H9 (cell line): Measurements from ENCODE around the gene TRANK1. TPM values are rescaled to one million over a fixed set of nuclear protein-coding genes. Genes with fewer than 3 reads are reported as not detected.
"Not testable (repeated sequence)": the region's sequence is repeated elsewhere in the genome, so short reads cannot be mapped to it uniquely, and the experiment has no call there.

Experiments used
- DNase-seq: peaks from one replicate; pipeline ENCODE4 v3.0.0-alpha.2; 2017
- H2AFZ ChIP-seq: one replicate; pipeline ENCODE4 v1.6.1; 2013; ENCODE audit warnings: mild to moderate bottlenecking, low read length, control low read depth, moderate library complexity
- H2AK5ac ChIP-seq: 2 replicates; pipeline ENCODE4 v1.6.1; 2013; ENCODE audit warnings: low read length, control low read depth, mixed read lengths; ENCODE audit not compliant: insufficient read length
- H2BK120ac ChIP-seq: one replicate; pipeline ENCODE4 v1.6.1; 2013; ENCODE audit warnings: low read depth, mild to moderate bottlenecking, low read length, control low read depth, inconsistent platforms; ENCODE audit not compliant: poor library complexity, severe bottlenecking
- H2BK12ac ChIP-seq: 2 replicates; pipeline ENCODE4 v1.6.1; 2013; ENCODE audit warnings: low read length, control low read depth, mixed read lengths, low read depth; ENCODE audit not compliant: insufficient read length
- H2BK15ac ChIP-seq: 2 replicates; pipeline ENCODE4 v1.6.1; 2013; ENCODE audit warnings: low read depth, low read length, control low read depth
- H2BK20ac ChIP-seq: one replicate; pipeline ENCODE4 v1.6.1; 2013; ENCODE audit warnings: low read depth, mild to moderate bottlenecking, low read length, control low read depth, inconsistent platforms; ENCODE audit not compliant: poor library complexity, severe bottlenecking
- H2BK5ac ChIP-seq: 2 replicates; pipeline ENCODE4 v1.6.1; 2013; ENCODE audit warnings: low read length, control low read depth, mixed read lengths; ENCODE audit not compliant: insufficient read length
- H3K14ac ChIP-seq: 2 replicates; pipeline ENCODE4 v1.6.1; 2013; ENCODE audit warnings: low read length, control low read depth; ENCODE audit not compliant: insufficient read depth
- H3K18ac ChIP-seq: 2 replicates; pipeline ENCODE4 v1.6.1; 2013; ENCODE audit warnings: low read depth, mild to moderate bottlenecking, mixed read lengths, low read length, control low read depth; ENCODE audit not compliant: insufficient read length
- H3K23ac ChIP-seq: 2 replicates; pipeline ENCODE4 v1.6.1; 2013; ENCODE audit warnings: low read length, control low read depth, mixed read lengths, low read depth; ENCODE audit not compliant: insufficient read length
- H3K23me2 ChIP-seq: 2 replicates; pipeline ENCODE4 v1.6.1; 2013; ENCODE audit warnings: low read depth, mild to moderate bottlenecking, mixed read lengths, low read length, control low read depth; ENCODE audit not compliant: insufficient read length, poor library complexity, severe bottlenecking
- H3K27ac ChIP-seq: 2 replicates; pipeline ENCODE4 v1.5.1; 2013; ENCODE audit warnings: low read length, control low read depth, mixed read lengths, low read depth; ENCODE audit not compliant: insufficient read length
- H3K27me3 ChIP-seq: 2 replicates; pipeline ENCODE4 v1.6.1; 2013; ENCODE audit warnings: low read length, control low read depth, inconsistent platforms; ENCODE audit not compliant: insufficient read depth
- H3K4ac ChIP-seq: 2 replicates; pipeline ENCODE4 v1.6.1; 2013; ENCODE audit warnings: low read depth, mild to moderate bottlenecking, control low read depth, inconsistent platforms, low read length, moderate library complexity
- H3K4me1 ChIP-seq: 2 replicates; pipeline ENCODE4 v1.6.1; 2013; ENCODE audit warnings: low read length, control low read depth, inconsistent platforms; ENCODE audit not compliant: insufficient read depth
- H3K4me2 ChIP-seq: 2 replicates; pipeline ENCODE4 v1.6.1; 2013; ENCODE audit warnings: low read length, control low read depth, mixed read lengths; ENCODE audit not compliant: insufficient read length, insufficient read depth
- H3K56ac ChIP-seq: 2 replicates; pipeline ENCODE4 v1.6.1; 2013; ENCODE audit warnings: low read depth, mild to moderate bottlenecking, mixed read lengths, low read length, control low read depth; ENCODE audit not compliant: insufficient read length
- H3K79me1 ChIP-seq: 2 replicates; pipeline ENCODE4 v1.6.1; 2013; ENCODE audit warnings: low read depth, mild to moderate bottlenecking, moderate library complexity, low read length, control low read depth, inconsistent platforms; ENCODE audit not compliant: insufficient read depth, poor library complexity, severe bottlenecking
- H3K79me2 ChIP-seq: 2 replicates; pipeline ENCODE4 v1.6.1; 2013; ENCODE audit warnings: low read length, control low read depth, inconsistent platforms; ENCODE audit not compliant: insufficient read depth
- H3K9ac ChIP-seq: 2 replicates; pipeline ENCODE4 v1.6.1; 2013; ENCODE audit warnings: low read length, control low read depth, mixed read lengths; ENCODE audit not compliant: insufficient read length; ENCODE audit errors: extremely low read depth
- H3K9me3 ChIP-seq: one replicate; pipeline ENCODE4 v1.6.1; 2013; ENCODE audit warnings: low read depth, low read length, inconsistent platforms; ENCODE audit not compliant: control insufficient read depth
- H3T11ph ChIP-seq: one replicate; pipeline ENCODE4 v1.6.1; 2013; ENCODE audit warnings: mild to moderate bottlenecking, low read length, control low read depth, inconsistent platforms
- H4K20me1 ChIP-seq: one replicate; pipeline ENCODE4 v1.6.1; 2013; ENCODE audit not compliant: control insufficient read depth, insufficient read length, insufficient read depth
- H4K5ac ChIP-seq: 2 replicates; pipeline ENCODE4 v1.6.1; 2013; ENCODE audit warnings: low read depth, mild to moderate bottlenecking, mixed read lengths, low read length, control low read depth; ENCODE audit not compliant: insufficient read length
- H4K8ac ChIP-seq: replicated peaks from 2 replicates; pipeline ENCODE4 v1.6.1; 2013; ENCODE audit warnings: low read length, control low read depth, mixed read lengths, low read depth; ENCODE audit not compliant: insufficient read length
- H4K91ac ChIP-seq: 2 replicates; pipeline ENCODE4 v1.6.1; 2013; ENCODE audit warnings: low read depth, mild to moderate bottlenecking, moderate library complexity, mixed read lengths, low read length, control low read depth; ENCODE audit not compliant: insufficient read length
- H3K27ac Mint-ChIP-seq, 3 experiments: 2 replicates in 2 of 3; 3 replicates in 1 of 3; pipeline ENCODE4 v1.8.0; 2020 to 2021; ENCODE audit warnings: mixed read lengths in 3 of 3, mild to moderate bottlenecking in 1 of 3, moderate library complexity in 1 of 3
- H3K27me3 Mint-ChIP-seq: 2 replicates; pipeline ENCODE4 v1.8.0; 2021; ENCODE audit warnings: low read depth, mild to moderate bottlenecking, moderate library complexity, mixed read lengths
- H3K36me3 Mint-ChIP-seq, 3 experiments: 2 replicates in 2 of 3; 3 replicates in 1 of 3; pipeline ENCODE4 v1.8.0; 2020 to 2021; ENCODE audit warnings: low read depth in 3 of 3, mixed read lengths in 3 of 3; ENCODE audit not compliant: insufficient read depth in 1 of 3
- H3K4me1 Mint-ChIP-seq, 2 experiments: 2 replicates each; pipeline ENCODE4 v1.8.0; 2020; ENCODE audit warnings: mixed read lengths in 2 of 2
- H3K4me3 Mint-ChIP-seq, 2 experiments: 2 replicates in 1 of 2; 3 replicates in 1 of 2; pipeline ENCODE4 v1.8.0; 2020 to 2021; ENCODE audit warnings: mild to moderate bottlenecking in 2 of 2, mixed read lengths in 2 of 2, moderate library complexity in 1 of 2
- H3K9me3 Mint-ChIP-seq, 2 experiments: 2 replicates in 1 of 2; 3 replicates in 1 of 2; pipeline ENCODE4 v1.8.0; 2020; ENCODE audit warnings: mild to moderate bottlenecking in 2 of 2, mixed read lengths in 2 of 2, moderate library complexity in 1 of 2
- WGBS: extraction: QIAGEN DNeasy Blood & Tissue Kit; methylation state at CpG from one replicate; pipeline ENCODE4 v1.1.7; 2013; ENCODE audit warnings: missing lambda C conversion rate, low lambda C conversion rate, mixed read lengths; ENCODE audit not compliant: insufficient read length; ENCODE audit errors: extremely low coverage; 5-methylcytosine and 5-hydroxymethylcytosine counted together
- total RNA-seq: library from RNA; stranded (reverse); gene quantifications from 2 replicates; pipeline ENCODE4 v1.2.1, GENCODE V29; 2021
- TF ChIP-seq, protein P1 (sequence below): fragments of 200-600 bp; sonication (generic); conservative IDR thresholded peaks from 3 replicates; pipeline ENCODE4 v1.8.0; 2021; ENCODE audit warnings: antibody characterized with exemption, mild to moderate bottlenecking

The TRANK1 gene
- total RNA-seq, 1 experiment from 2014 or later, result 5.9 TPM

DNA sequence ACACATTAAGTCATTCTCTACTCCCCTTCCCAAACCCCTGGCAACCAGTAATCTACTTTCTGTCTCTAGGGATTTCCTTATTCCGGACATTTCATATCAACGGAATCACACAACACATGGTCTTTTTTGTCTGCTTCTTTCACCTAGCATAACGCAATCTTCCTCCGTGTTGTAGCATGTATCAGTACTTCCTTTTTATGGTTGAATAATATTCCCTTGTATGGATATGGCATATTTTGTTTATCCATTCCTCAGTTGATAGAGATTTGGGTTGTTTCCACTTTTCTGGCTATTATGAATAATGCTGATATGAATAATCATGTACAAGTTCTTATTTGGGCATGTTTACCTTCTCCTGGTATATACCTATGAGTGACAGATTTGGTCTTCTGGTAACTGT lies 63.1 kb downstream of the TRANK1 start:
- no CpG with 5 or more reads among the region's 4 CpGs for WGBS
- Mint-ChIP-seq H3K27ac (no peak overlapping the region), H3K36me3 (no peaks in the 10 kb centered on the region), H3K27me3 (no peaks in the 10 kb centered on the region), H3K4me3 (no peak overlapping the region), H3K4me1 (no peaks in the 10 kb centered on the region), H3K9me3 (no peaks in the 10 kb centered on the region)
- Histone ChIP-seq H3K18ac (no peak overlapping the region), H3K27ac (no peak overlapping the region), H2AFZ (no peak overlapping the region), H3K9me3 (no peaks in the 10 kb centered on the region), H2BK20ac (no peak overlapping the region), H2BK15ac (no peak overlapping the region), H3K56ac (no peak overlapping the region), H4K20me1 (no peaks in the 10 kb centered on the region), H3K14ac (no peak overlapping the region), H3K27me3 (no peaks in the 10 kb centered on the region), H3K79me2 (no peaks in the 10 kb centered on the region), H3K4ac (no peak overlapping the region), H3K79me1 (no peaks in the 10 kb centered on the region), H3K23ac (no peak overlapping the region), H3K9ac (no peak overlapping the region), H3K4me1 (no peaks in the 10 kb centered on the region), H4K5ac (no peak overlapping the region), H2BK12ac (no peak overlapping the region), H3K23me2 (no peaks in the 10 kb centered on the region), H4K91ac (no peak overlapping the region), H2BK5ac (no peak overlapping the region), H3K4me2 (no peak overlapping the region), H2AK5ac (no peak overlapping the region), H3T11ph (no peak overlapping the region), H2BK120ac (no peak overlapping the region), H4K8ac (no peak overlapping the region)
- no peak for DNase-seq
- TF ChIP-seq, protein P1, sequence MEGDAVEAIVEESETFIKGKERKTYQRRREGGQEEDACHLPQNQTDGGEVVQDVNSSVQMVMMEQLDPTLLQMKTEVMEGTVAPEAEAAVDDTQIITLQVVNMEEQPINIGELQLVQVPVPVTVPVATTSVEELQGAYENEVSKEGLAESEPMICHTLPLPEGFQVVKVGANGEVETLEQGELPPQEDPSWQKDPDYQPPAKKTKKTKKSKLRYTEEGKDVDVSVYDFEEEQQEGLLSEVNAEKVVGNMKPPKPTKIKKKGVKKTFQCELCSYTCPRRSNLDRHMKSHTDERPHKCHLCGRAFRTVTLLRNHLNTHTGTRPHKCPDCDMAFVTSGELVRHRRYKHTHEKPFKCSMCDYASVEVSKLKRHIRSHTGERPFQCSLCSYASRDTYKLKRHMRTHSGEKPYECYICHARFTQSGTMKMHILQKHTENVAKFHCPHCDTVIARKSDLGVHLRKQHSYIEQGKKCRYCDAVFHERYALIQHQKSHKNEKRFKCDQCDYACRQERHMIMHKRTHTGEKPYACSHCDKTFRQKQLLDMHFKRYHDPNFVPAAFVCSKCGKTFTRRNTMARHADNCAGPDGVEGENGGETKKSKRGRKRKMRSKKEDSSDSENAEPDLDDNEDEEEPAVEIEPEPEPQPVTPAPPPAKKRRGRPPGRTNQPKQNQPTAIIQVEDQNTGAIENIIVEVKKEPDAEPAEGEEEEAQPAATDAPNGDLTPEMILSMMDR, result no peak

DNA sequence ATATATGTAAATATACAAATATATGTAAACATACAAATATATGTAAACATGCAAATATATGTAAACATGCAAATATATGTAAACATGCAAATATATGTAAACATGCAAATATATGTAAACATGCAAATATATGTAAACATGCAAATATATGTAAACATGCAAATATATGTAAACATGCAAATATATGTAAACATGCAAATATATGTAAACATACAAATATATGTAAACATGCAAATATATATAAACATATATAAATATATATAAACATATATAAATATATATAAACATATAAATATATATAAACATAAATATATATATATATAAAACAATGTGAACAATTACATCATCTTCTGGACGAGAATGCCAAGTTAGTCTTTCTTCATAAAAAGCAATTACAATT lies 65.0 kb downstream of the TRANK1 start:
- not testable (repeated sequence) for H3K4me3 Mint-ChIP-seq, H3K4me1 Mint-ChIP-seq, H2BK15ac ChIP-seq, H2AFZ ChIP-seq, H3K4me1 ChIP-seq, H3K27ac Mint-ChIP-seq, H3K9me3 Mint-ChIP-seq, H3K27me3 Mint-ChIP-seq, H3K18ac ChIP-seq, H3K27me3 ChIP-seq, H2AK5ac ChIP-seq, H2BK20ac ChIP-seq, H3T11ph ChIP-seq, H3K4ac ChIP-seq, H3K23ac ChIP-seq, H3K27ac ChIP-seq, H3K4me2 ChIP-seq, H4K8ac ChIP-seq, H4K20me1 ChIP-seq, H3K23me2 ChIP-seq, H4K91ac ChIP-seq, H3K56ac ChIP-seq, H3K36me3 Mint-ChIP-seq, H3K14ac ChIP-seq, H3K9me3 ChIP-seq, H2BK12ac ChIP-seq, DNase-seq, H3K79me2 ChIP-seq, H3K79me1 ChIP-seq, H2BK5ac ChIP-seq, H3K9ac ChIP-seq, H4K5ac ChIP-seq, H2BK120ac ChIP-seq
- WGBS, result no CpG with 5 or more reads among the region's 1 CpG
